Stimulated activated CD8-positive, alpha-beta memory T cell treated with anti-CD3 and anti-CD28 coated beads, Interleukin-7, amount 100 ng/mL, for 24 hours (primary cell): Measurements from ENCODE around the gene KRTAP5-9.
"Not testable (repeated sequence)": the region's sequence is repeated elsewhere in the genome, so short reads cannot be mapped to it uniquely, and the experiment has no call there.

Source experiments
- DNase-seq: peaks from one replicate; pipeline ENCODE4 v3.0.0-alpha.2; 2020; ENCODE audit warnings: low read depth

Gene KRTAP5-9

DNA sequence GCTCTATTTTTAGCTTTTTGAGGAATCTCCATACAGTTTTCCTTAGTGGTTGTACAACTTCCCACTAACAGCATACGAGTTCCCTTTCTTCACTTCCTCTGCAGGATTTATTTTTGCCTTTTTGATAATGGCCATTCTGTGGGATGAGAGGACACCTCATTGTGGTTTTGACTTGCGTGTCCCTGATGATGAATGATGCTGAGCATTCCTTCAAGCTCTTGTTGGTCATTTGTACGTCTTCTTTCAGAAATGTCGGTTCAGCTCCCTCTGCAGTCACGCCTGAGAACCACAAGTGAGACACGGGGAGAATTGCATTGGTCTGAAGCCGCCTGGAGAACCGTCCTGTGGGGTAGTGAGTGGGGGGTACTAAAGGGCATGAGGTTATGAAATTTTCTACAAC is 15.2 kb downstream of the KRTAP5-9 start:
- DNase-seq, result no peak

DNA sequence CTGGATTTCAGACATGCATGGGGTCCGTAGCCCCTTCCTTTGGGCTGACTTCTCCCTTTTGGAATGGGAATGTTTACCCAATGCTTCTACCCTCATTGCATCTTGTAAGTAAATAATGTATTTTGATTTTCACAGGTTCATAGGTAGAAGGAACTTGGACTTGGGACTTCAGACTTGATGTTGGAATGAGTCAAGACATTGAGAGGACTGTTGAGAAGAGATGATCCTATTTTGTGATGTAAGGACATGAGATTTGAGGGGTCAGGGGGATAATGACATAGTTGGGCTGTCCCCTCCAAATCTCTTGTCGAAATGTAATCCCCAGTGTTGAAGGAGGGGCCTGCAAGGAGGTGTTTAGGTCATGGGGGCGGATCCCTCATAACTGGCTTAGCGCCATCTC is 16.2 kb downstream of the KRTAP5-9 start:
- DNase-seq, result no peak

DNA sequence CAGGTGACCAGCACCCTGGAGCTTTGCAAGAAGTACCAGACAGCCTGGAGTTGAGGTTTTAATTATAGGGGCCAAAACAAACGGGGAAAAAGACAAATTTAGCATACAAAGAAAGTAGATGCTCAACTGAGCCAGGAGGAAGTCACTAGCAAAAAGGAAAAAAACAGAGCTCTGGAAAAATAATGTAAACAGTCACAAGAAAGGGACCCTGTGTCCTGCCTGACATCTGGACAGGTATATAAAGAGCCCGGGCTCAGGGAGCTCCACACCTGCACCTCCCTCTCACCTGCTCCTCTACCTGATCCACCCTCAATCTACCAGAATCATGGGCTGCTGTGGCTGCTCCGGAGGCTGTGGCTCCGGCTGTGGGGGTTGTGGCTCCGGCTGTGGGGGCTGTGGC is 17.0 kb downstream of the KRTAP5-9 start, which contains the start of gene KRTAP5-10:
Gene KRTAP5-10 (plus strand): TSS at position 301 of the 400 bp plus-strand sequence. CDS start 25 bp downstream, at position 326.
- no peak for DNase-seq

DNA sequence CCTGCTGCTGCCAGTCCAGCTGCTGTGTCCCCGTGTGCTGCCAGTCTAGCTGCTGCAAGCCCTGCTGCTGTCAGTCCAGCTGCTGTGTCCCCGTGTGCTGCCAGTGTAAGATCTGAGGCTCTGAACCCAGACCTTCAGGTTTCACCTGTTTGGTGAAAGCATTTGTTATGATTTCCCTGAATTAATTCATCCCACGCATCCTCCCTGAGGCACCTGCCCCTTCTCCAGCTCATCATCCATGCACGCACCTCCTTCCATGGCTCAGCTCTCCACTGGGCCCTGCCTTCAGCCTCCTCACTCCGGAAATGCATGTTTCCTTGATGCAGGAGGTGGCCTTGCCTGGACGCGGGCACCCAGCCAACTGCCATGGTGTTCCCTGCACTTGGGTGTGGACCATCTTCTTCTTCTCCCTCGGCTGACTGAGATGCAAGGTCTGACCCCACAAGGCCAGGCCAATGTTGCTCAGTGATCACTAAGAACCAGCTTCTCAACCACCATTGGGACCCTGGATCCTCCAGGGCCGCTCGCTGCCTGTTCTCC is 17.9 kb downstream of the KRTAP5-9 start:
- no peak for DNase-seq

DNA sequence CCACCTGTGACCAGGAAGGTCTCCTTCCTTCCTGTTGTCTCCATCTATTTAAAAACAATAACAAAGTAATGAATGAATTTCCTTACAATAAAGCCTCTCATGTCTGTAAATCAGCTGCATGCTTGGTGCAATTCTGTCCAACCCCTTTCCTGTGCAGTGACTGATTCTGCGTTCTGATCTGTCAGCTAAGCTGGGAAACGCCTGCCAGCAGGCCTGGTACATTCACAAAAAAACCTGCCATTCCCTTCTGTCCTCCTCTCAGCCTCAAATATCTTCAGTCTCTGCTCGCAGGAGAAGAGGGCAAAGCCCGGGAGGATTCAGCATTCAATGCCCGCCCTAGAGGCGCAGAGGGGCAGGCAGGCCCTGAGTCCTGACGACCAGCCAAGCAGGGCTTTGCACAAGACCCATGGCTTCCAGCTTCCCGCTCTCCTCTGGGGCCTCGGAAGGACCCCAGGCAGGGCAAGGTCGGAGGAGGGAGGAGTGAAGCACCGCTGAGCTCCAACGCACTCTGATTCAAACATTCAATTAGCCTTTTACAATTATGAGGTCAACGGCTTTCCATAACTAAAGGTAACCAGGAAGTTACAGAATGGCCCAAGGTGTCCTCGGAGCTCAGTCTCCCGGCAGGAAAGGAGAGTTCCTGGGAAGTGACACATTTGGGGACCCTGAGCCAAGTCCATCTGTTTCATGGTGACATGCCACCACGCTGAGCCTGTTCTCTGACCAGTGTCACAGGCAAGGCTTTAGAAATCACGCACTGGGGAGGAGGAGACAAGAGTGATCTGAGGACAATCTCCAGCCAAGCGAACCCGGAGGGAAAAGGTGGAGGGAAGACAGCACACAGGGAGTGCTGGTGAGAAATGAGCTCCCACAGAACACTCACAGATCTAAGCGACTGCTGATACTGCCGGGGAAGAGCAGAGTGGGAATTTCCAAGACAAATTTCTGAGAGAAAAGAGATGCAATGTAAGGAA is 18.7 kb downstream of the KRTAP5-9 start:
- not testable (repeated sequence) for DNase-seq

DNA sequence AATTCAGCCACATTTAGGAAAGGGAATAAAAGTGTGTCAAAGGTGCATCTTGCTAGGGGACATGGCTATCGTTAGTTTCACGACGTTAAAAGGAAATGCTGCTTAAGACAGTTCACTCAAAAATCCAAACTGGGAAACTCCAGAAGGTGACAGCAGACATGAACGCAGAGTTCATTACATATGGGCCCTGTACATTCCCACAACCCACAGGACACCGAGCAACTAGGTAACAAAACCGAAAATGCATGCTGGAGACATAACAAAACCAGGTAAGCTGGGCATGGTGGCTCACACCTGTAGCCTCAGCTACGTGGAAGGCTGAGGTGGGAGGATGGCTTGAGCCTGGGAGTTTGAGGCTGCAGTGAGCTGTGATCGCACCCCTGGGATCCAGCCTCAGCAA is 19.4 kb downstream of the KRTAP5-9 start:
- not testable (repeated sequence) for DNase-seq

DNA sequence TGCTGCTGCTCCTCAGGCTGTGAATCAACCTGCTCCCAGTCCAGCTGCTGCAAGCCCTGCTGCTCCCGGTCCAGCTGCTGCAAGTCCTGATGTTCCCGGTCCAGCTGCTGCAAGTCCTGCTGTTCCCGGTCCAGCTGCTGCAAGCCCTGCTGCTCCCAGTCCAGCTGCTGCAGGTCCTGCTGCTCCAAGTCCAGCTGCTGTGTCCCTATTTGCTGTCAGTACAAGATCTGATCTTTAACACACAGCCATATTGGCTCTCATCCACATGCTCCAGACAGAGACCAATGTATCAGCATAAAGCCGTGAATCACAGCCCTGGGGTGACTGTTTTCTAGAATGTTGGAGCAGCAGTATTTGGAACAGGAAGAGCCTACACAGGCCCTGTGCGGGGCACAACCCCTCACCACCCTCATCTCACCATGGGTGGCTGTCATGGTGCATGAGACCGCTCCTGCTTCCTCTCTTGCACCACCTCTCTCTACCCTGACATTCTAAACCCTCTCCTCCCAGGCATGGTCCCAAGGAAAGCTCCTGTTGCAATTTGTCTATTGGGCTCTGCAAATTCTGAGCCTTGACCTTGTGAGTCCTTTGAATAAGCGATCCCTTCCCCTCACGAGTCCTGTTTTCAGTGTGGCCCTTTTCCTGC is 20.6 kb downstream of the KRTAP5-9 start:
- no peak for DNase-seq

DNA sequence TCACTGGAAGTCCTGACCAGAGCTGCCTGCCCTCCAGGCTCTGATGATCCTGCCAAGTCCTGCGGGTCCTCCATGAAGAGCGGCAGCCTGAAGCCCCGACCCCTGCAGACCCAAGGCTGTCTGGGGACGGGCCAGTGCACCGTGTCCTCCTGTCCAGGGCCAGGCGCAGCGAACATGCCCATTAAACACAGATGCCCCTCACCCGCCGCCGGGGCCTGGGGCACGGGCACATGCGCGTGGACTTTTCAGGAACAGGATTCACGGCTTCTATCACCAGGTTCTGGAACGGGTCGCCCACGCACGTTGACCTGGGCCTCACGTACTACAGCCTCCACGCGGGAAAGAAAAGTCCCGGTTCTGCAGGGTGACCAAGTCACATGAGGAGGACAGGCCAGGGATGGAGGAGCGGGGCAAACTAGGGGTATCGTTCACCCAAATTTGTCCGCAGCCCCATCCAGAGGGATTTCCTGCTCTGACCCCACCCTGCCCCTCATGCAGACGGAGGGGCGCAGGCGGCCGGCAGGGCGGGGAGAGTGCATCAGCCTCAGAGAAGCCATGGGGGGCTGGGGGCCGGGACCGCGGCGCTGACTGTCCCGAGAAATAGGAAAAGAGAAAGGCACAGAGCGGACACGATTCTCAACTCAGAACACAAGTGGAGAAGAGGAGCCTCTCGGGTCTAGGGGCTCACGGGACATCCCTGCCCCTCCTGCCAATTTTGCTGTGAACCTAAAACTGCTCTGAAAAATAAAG is 23.1 kb downstream of the KRTAP5-9 start:
- DNase-seq, result not testable (repeated sequence)

DNA sequence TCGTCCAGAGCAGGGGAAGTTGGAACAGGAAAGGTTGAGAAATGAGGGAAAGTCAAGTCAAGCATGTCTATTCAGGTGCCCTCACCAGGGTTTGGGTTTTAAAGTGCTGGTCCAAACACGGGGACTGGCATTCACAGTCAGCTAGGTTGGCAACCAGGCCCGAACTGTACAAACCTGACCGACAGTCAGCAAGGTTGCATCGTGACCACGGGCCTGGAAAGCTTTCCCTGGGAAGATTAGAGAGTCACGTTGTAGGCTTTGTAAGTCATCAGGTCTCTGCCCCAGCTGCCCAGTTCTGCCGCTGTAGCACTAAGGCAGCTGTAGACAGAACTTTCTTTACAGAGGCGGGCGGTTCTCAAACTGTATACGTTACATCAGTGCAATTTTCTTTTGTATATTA is 24.6 kb downstream of the KRTAP5-9 start:
- no peak for DNase-seq

DNA sequence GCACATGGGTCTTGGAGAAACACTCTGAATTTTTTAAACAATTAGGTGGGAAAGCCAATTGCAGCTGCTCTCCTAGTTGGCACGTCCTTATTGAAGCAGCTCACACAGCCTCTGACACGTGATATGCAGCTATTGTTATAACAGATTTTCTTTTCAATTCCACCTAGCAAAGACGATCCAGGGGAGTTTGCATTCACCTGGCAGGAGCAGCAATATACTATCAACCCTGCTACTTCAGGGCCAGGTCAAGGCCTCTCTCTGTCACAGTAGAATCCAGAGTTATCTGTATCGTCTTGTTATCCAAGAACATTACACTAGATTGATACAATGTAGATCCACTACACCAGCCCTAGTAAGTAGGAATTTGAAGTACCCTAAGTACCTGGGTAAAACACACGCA is 26.2 kb downstream of the KRTAP5-9 start:
- DNase-seq, result no peak

DNA sequence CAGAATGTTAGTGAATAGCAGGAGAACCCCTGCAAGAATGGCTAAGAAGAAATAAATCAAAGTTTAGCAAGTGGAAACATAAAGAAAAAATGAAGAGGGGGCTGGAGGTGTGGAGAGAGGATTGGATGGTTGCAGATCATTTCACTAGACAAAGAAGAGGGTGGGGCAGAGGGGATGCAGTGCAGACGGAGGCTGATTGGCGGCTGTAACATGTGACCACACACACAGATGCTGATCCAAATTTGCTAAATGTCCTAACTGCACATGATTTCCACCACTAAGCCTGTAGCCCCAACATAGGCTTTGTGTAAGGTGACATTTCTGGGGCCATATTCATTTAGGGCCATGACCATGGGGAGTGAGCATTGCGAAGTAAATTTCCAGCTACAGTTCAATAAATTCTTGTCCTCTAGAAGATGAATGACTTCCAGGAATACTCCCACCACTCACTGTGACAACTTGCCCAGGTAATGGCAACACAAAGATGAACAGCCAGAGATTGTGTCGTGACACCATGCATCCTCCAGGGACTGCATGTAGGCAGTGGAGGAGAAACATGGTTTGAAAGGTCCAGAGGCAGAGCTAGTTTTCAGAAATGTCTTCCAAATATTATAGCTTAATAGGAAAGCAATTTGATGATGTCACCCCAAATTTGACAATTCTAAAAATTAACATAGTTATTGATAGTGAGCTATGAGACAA is 27.7 kb downstream of the KRTAP5-9 start:
- no peak for DNase-seq

DNA sequence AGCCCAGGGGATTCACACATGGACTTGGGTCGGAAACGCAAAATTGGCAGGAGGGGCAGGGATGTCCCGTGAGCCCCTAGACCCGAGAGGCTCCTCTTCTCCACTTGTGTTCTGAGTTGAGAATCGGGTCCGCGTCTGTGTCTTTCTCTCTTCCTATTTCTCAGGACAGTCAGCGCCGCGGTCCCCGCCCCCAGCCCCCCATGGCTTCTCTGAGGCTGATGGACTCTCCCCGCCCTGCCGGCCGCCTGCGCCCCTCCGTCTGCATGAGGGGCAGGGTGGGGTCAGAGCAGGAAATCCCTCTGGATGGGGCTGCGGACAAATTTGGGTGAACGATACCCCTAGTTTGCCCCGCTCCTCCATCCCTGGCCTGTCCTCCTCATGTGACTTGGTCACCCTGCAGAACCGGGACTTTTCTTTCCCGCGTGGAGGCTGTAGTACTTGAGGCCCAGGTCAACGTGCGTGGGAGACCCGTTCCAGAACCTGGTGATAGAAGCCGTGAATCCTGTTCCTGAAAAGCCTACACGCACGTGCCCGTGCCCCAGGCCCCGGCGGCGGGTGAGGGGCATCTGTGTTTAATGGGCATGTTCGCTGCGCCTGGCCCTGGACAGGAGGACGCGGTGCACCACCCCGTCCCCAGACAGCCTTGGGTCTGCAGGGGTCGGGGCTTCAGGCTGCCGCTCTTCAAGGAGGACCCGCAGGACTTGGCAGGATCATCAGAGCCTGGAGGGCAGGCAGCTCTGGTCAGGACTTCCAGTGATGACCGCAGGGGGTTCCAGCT is 28.7 kb downstream of the KRTAP5-9 start:
- not testable (repeated sequence) for DNase-seq

DNA sequence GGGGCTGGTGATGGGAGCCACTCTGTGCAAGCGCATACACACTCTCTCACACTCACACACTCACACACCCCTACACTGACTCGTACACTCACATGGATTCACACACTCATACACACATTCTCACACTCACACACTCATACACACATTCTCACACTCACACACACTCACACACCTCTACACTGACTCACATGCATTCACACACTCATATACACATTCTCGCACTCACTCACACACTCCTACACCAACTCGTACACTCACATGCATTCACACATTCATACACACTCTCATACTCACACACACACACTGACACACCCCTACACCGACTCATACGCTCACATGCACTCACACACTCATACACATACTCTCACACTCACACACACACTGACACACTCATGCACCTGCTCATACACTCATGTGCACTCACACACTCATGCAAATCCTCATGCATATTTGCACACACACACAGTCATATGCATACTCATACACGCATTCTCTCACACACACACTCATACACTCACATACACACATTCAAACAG is 29.3 kb downstream of the KRTAP5-9 start:
- no peak for DNase-seq

DNA sequence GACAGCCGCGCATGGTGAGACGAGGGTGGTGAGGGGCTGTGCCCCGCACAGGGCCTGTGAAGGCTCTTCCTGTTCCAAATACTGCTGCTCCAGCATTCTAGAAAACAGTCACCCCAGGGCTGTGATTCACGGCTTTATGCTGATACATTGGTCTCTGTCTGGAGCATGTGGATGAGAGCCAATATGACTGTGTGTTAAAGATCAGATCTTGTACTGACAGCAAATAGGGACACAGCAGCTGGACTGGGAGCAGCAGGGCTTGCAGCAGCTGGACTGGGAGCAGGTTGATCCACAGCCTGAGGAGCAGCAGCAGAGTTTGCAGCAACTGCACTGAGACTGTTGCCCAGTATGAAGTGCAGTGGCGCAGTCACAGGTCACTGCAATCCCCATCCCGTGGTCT is 31.3 kb downstream of the KRTAP5-9 start:
- DNase-seq, result not testable (repeated sequence)

DNA sequence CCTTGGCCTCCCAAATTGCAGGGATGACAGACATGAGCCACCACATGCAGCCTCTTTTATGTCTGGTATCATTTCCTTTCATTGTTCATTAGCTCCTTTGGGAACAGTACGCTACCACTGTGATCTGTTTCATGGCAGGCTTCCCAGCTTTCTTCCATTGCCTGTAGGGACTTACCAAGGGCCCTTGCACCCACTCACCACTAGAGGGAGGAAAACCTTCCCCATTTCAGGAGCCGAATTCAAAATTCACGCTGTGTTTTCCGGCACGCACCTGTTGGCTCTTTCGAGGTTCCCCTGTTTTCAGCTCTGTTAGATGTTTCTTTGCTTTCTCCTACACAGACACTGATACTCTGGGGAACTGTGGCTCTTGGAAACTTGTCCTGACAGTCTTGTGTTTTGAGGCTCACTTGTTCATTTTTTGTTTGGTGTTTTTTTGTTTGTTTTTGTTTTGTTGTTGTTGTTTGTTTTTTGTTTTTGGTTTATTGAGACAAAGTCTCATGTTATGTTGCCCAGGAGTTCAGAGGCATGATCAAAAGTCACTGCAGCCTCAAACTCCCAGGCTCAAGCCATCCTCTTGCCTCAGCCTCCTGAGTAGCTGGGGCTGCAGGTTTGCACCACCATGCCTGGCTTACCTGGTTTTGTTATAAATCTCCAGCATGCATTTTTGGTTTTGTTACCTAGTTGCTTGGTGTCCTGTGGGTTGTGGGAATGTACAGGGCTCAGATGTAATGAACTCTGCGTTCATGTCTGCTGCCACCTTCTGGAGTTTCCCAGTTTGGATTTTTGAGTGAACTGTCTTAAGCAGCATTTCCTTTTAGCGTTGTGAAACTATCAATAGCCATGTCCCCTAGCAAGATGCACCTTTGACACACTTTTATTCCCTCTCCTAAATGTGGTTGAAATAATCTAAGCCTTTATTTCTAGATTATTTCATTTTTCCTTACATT is 32.1 kb downstream of the KRTAP5-9 start:
- no peak for DNase-seq

DNA sequence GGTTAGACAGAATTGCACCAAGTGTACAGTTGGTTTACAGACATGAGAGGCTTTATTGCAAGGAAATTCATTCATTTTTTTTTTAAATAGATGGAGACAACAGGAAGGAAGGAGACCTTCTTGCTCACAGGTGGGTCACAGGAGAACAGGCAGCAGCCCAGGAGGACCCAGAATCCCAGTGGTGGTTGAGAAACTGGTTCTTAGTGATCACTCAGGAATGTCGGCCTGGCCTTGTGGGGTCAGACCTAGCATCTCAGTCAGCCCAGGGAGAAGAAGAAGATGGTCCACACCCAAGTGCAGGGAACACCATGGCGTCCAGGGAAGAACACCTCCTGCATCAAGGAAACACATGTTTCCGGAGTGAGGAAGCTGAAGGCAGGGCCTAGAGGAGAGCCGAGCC is 33.6 kb downstream of the KRTAP5-9 start:
- no peak for DNase-seq

DNA sequence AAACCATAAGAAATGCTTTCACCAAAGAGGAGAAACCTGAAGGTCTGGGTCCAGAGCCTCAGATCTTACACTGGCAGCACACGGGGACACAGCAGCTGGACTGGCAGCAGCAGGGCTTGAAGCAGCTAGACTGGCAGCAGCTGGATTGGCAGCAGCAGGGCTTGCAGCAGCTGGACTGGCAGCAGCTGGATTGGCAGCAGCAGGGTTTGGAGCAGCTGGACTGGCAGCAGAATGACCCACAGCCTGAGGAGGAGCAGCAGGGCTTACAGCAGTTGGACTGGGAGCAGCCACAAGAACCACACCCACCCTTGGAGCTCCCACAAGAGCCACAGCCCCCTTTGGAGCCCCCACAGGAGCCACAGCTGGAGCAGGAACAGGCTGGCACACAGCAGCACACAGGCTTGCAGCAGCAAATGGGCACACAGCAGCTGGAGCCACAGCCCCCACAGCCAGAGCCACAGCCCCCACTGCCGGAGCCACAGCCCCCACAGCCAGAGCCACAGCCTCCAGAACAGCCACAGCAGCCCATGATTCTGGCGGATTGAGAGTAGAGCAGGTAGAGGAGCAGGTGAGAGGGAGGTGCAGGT is 34.2 kb downstream of the KRTAP5-9 start, which contains the start of gene KRTAP5-11:
Gene KRTAP5-11 (minus strand): TSS at position 567 of the 587 bp plus-strand sequence. CDS start 38 bp downstream, at position 529.
- DNase-seq, result no peak

DNA sequence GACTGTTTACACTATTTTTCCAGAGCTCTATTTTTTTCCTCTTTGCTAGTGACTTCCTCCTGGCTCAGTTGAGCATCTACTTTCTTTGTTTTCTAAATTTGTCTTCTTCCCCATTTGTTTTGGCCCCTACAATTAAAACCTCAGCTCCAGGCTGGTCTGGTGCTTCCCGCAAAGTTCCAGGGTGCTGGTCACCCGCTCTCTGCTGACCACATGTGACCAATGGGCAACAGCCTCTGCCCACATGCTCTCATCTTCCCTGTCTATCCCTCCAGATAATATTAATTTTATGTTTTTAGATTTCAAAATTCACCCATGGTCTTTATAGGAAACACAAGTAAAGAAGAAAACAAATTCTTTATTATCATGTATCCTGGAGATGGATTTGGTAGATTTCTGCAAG is 34.7 kb downstream of the KRTAP5-9 start:
- not testable (repeated sequence) for DNase-seq

DNA sequence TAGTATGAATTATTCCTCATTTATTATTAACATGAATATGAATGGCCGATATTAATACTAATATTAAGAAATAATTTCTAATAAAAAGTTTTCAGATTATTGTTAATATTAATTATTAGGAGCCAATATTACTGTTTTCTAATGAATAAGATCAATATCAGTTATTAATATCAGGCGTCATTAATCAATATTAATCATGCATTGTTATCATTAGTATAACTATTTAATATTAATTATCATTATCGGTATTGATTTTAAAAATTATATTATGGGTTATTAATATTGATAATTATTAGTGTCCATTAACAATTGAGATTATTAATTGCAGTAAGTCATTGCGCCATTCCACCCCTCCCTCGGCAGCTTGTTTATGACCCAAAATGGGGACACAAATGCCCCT is 37.5 kb downstream of the KRTAP5-9 start:
- DNase-seq, result not testable (repeated sequence)
